ENCODE data around the gene LARP4B. TPM values are rescaled to one million over a fixed set of nuclear protein-coding genes. Genes with fewer than 3 reads are reported as not detected.
"Not testable (repeated sequence)": the region's sequence is repeated elsewhere in the genome, so short reads cannot be mapped to it uniquely, and the experiment has no call there.

The LARP4B gene
- polyA plus RNA-seq, 4 donors = 36.8 to 57.4 (median 48.5) TPM

DNA sequence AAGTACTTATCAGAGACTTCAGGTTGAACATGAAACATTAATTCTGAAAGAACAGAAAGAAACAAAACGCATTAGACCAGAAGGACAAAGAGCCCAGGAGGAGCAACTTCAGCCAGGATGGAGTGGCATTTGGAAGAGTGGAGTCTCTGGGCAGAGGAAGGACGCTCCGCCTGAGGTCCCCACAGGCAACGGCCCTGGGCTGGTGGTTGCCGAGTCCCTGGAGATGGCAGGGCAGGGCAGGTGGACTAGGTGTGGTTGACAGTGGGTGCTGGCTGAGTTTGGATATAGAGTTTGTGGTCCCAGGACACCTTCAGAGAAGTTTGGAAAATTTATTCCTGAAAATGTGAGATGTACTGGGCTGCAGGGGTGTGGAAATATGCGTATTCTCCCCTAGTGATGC, 27.4 kb upstream of the LARP4B start:
- DNase-seq (ENCODE audit: low read depth in 4 of 4, low spot score in 2 of 4) = no peak

DNA sequence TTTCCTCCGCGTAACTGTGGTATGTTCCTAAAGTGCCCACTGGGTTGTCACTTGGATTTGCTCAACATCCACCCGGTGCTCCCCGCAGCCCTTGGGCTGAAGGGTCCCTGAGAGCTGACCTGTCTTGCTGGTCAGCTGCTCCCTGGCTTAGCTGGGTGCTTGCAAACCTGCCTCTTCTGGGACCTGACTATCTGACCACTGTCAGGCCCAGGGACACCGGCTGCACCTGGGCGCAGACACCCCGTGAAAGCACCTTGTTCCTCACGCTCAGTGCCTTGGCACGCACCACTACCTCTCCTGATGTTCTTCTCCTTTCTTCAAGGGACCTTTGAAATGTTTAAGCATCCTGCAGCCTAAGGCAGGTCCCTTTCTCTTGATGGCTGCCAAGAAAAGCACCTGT, 26.6 kb upstream of the LARP4B start:
- no peak for DNase-seq (ENCODE audit: low read depth in 4 of 4, low spot score in 2 of 4)

DNA sequence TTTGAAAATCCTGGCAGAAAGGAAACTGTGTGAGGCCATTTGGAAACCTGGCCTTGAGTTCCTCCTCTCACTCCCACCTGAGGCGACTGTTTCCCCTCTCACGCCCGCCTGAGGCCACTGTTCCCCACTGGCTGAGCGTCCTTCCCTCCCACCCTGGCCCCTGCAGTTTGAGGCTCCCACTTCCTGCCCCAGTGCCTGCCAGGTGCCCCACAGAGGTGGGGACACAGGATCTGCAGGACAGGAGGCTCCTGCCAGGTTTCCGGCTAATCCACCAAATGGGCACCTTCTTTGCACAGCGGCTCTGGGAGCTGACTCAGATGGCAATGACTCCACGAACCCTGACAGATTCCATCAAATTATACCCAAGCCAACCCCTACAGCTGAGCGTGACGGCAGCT, 24.3 kb upstream of the LARP4B start:
- DNase-seq (ENCODE audit: low read depth in 4 of 4, low spot score in 2 of 4) = no peak

DNA sequence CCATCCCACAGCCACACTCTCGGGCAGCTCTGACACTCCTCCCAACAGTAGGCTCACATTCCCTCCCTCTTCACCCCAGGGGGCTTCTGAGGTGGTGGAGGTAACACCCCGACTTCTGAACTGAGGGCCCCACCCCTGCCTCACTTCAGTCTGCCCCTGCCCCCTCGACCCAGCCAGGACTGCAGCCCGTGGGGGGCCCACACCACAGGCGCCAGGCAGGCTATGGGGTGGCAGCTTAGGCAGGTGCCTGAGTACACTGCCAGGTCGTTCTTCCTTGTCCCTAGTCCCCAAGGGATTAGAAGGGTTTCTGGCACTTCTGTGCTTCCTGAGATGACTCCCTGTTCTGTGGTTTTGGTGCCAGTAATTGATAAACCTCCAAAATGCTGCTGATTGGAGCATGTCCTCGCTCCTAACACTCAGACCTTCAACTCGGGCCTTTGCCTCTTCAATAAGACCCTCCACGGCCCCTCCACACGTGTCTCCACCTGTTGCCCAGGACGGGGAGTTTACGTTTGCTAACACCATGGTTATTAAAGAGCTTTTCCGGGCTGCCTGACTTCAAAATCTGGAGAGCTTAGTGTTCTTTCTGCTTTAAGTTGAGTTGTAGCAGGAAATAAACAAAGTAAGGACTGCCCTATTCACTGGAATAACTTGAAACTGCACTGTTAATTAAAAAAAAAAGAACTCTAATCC, 23.8 kb upstream of the LARP4B start:
- no peak for DNase-seq (ENCODE audit: low read depth in 4 of 4, low spot score in 2 of 4)

DNA sequence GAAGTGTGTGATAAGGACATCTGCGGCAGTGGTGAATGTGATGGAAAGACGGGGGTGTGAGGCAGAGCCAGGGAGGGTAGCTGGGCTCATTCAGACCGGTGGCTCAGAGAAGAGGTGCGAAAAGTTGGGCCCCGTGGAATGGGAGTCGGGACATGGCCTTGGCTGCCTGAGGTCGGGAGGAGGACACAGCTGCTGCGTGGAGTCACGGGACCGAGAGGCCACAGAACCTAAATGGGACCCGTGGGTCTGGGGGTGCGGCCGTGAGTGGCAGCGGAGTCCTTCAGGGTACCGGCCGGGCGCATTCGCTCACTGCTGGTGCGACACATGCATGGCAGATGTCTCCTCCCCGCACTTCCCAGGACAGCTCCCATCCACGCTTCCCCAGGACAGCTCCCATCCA, 22.9 kb upstream of the LARP4B start:
- DNase-seq (ENCODE audit: low read depth in 4 of 4, low spot score in 2 of 4) = no peak

DNA sequence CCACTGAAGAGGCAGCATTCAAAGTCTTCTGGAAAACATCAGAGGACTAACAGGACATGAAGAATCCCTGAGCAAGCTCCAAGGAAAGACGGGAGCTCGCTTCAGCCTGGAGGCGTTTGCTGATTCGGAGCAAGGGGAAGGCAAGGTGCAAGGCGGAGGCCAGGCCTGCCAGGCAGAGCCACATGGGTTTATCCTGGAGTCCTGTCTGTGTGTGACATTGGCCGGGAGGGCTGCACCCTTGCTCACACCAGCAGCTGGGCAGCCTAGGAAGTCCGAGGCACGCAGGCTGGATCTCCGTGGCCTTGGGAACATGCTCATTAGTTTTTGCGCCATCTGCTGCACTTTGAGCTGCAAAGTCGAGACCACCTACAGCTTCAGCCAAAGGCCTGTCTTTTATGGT, 22.3 kb upstream of the LARP4B start:
- DNase-seq (ENCODE audit: low read depth in 4 of 4, low spot score in 2 of 4) = no peak

DNA sequence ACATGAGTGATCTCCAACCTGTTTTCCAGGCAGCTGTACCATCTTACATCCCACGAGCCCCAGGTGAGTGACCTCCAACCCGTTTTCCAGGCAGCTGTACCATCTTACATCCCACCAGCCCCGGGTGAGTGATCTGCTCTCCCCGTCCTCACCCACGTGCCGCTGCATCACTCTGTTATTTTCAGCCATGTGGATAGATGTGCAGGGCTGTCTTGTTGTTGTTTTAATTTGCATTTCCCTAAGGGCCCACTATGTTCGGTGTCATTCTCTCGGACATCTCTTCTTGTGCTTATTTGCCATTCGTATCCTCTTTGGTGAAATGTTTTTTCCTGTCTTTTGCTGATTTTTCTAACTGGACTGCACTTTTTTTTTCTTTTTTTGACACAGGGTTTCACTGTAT, 17.9 kb upstream of the LARP4B start:
- DNase-seq (ENCODE audit: low read depth in 4 of 4, low spot score in 2 of 4) = no peak

DNA sequence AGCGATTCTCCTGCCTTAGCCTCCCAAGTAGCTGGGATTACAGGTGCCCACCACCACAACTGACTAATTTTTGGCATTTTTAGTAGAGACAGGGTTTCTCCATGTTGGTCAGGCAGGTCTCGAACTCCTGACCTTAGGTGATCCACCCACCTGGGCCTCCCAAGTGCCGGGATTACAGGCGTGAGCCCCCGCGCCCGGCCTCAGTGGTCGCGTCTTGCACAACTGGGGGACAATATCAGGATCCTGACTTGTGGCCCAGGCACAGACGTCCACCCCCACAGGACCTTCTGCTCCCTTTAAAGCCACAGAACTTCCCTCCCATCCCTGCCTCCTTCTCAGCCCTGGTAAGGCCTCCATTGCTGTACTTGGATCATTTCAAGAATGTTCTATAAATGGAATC, 16.8 kb upstream of the LARP4B start:
- no peak for DNase-seq (ENCODE audit: low read depth in 4 of 4, low spot score in 2 of 4)

DNA sequence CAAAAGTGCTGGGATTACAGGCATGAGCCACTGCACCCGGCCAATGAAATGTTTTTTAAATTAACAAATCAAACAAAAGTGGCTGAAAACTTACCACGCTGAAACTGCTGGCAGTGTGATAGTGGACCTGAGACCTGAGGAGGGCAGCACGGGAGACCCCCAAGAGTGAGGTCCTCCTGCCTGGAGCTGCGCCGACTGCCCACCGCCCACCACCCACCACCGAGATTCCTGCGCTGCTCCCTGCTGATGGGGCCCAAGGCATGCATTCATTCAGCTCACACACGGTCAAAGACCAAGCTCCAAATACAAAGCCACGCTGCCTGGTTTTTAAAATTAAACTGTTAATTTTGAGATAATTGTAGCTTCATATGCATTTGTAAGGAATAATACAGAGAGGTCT, 16.4 kb upstream of the LARP4B start:
- DNase-seq (ENCODE audit: low read depth in 4 of 4, low spot score in 2 of 4) = no peak

DNA sequence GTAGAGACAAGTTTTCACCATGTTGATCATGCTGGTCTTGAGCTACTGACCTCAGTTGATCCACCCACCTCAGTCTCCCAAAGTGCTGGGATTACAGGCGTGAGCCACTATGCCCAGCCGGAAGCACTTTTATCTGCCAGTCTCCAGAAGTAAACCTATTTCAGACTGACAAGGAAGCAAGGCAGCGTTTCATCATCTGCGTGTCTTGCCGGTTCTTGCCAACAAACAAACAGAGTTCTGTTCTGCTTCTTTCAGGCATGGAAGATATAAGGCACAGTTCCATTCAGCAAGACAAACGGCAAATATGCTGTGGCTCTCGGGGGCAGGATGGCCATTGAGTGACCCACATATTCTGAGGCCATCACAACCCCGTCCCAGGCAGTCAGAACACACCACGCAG, 15.5 kb upstream of the LARP4B start:
- DNase-seq (ENCODE audit: low read depth in 4 of 4, low spot score in 2 of 4) = no peak

DNA sequence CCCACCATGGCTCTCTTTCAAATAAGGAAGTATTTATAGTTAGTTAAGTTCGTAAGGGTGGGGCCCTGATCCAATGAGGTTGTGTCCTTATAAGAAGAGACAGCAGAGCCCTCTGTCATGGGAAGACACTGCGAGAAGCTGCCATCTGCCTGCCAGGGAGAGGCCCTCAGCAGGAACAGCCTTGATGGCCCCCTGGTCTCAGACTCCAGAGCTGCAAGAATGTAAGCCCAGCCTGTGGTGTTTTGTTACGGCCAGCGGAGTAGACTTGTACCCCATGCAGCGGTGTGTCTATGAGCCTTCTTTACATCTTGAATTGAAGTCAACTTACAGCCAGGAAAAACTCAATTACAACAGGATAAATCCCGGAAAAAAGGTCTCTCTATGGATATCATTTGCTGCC, 14.3 kb upstream of the LARP4B start:
- DNase-seq (ENCODE audit: low read depth in 4 of 4, low spot score in 2 of 4) = no peak

DNA sequence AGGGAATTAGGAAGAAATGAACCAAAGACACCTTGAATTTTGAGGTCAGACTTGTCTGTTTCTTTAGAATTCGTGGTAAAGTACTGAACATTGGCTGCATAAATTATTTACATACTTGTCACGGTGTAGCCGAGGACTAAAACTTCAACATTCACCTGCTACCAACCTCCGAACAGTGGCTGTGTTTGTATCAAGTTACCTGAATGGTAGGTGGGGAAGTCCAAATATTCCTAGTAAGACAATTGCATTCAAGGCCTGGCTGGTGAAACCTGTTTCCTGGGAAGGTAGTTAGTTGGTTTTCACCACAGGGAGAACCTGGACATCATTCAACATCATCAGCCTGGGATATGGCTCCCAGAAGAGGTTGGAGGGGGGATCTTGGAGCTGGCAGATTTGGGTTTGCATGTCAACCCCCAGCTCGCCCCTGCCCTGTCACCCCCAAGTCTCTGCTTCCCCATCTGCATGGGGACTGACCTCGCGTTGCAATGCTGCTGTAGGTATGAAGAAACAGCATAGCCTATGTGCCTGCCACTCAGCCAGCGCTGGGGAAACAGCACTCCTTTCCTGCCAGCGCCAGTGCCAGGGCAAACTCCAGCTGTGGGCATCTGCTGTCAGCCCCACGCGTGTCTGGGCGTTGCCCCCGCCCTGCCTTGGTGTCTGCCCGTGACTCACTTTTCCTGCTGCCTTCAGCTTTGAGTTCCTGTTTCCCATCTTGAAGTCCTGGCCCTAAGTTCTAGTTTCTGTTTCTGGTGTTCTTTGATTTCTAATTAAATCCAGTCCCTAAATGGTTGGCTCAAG, 12.7 kb upstream of the LARP4B start:
- no peak for DNase-seq (ENCODE audit: low read depth in 4 of 4, low spot score in 2 of 4)

DNA sequence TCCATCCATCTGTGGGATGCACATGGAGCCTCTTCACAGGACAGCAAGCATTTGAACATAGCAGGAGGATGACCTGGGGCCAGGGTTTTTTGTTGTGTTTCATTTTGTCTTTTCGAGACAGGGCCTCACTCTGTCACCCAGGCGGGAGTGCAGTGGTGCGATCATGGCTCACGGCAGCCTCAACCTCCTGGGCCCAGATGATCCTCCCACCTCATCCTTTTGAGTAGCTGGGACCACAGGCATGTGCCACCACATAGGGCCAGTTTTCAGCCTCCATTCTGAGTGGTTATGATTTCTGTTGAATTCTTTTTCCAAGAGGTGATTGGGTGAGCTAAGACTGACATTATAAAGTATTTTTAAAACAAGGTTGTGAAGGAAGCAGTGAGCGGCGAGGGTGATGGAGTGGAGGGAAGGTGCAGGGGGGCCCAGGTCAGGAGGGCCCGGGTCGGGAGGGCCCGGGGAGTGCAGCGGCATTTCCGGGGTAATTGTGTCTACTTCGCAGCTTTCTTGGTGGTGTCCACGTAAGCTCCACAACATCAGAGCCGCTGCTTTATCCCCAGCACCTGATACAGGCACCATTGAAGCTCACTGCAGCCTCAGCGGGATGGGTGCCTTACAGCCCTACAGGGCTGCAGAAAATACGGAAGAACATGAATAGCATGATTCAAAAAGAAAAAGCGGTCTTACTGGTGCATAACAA, 12.0 kb upstream of the LARP4B start:
- no peak for DNase-seq (ENCODE audit: low read depth in 4 of 4, low spot score in 2 of 4)

DNA sequence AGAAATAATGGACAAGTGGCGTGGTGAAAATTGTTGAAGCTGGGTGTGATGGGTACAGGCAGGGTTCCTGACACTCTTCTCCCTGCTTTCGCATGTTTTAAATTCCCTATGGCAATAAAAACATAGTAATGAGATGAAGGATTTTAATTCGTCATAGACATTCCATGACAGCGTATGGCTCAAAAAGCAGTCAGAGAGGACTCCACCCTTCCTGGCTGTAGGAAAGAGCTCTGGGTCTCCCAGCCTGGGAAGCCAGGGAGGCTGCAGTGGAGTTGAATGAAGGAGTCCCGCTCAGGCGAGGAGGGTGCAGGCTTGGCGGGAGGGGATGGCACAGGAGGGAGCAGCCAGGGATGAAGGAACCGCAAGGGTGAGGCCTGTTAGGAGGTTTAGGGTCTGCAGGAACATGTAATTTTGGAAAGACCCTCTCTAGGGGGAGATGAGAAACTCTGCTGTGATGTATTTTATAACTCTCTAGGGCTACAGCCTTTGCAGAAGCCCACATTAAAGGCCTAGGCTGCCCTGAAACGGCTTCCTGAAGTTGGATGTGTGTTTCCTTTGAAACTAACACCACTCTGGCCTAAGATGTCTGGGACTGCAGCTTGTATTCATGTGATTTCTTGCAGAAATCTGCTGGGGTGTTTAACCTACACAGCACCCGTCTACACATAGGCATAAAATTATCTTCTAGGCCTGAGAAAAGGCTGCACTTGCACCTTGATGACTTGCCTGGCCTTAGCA, 7.6 kb upstream of the LARP4B start:
- DNase-seq (ENCODE audit: low read depth in 4 of 4, low spot score in 2 of 4) = no peak

DNA sequence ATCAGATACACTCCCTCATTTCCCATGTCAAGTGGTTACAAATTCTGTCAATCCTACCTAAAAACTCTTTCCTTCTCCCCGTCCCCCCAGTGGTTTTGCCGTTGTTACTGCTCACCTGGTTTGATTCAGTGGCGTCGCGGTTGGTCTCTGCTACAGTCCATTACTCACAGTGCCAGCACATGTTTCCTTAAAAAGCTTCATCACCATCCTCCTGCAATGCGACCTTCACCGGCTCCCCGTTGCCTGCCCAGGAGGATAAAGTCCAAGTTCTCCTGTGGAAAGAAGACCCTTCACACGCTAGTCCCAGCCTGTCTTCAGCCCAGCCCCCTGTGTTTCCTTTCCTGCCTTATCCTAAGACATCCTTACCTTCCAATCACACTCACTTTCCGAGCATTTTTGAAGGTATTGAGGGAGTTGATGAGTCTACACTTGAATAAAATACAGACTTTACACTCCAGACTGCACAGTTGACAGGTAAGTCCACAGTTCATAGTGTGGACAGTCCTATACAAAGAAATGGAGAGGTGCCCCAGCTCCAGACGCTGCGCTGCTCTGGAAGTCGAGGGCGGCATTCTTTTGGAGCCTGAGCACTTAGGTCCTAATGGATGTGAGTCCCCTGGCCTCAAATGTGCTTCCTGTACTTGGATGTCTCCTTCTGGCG, 3.4 kb upstream of the LARP4B start:
- DNase-seq (ENCODE audit: low read depth in 4 of 4, low spot score in 2 of 4) = no peak

DNA sequence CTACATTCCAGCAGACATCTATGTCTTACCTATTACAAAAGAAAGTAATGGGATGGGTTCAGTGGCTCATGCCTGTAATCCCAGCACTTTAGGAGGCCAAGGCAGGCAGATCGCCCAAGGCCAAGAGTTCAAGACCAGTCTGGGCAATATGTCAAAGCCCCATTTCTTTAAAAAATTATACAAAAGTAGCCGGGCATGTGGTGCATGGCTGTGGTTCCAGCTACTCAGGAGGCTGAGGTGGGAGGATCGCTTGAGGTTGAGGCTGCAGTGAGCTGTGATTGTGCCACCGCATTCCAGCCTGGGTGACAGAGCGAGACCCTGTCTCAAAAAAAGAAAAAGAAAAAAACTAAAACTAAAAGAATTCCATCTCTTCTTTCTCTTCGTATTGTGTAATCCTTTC, 2.7 kb upstream of the LARP4B start:
- not testable (repeated sequence) for DNase-seq (ENCODE audit: low read depth in 4 of 4, low spot score in 2 of 4)

DNA sequence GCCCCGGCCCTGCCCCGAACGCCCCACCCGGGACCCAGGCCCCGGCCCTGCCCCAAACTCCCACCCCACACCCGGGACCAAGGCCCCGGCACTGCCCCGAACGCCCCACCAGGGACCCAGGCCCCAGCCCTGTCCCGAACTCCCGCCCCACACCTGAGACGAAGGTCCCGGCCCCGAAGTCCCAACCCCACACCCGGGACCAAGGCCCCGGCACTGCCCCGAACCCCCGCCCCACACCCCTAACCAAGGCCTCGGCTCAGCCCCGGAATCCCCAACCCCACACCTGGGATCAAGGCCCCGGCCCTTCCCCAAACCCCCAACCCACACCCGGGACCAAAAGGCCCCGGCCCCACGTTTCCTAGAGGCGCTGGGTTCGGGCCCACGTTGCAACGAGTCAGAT, 1.1 kb upstream of the LARP4B start:
- DNase-seq (ENCODE audit: low read depth in 4 of 4, low spot score in 2 of 4) = no peak

DNA sequence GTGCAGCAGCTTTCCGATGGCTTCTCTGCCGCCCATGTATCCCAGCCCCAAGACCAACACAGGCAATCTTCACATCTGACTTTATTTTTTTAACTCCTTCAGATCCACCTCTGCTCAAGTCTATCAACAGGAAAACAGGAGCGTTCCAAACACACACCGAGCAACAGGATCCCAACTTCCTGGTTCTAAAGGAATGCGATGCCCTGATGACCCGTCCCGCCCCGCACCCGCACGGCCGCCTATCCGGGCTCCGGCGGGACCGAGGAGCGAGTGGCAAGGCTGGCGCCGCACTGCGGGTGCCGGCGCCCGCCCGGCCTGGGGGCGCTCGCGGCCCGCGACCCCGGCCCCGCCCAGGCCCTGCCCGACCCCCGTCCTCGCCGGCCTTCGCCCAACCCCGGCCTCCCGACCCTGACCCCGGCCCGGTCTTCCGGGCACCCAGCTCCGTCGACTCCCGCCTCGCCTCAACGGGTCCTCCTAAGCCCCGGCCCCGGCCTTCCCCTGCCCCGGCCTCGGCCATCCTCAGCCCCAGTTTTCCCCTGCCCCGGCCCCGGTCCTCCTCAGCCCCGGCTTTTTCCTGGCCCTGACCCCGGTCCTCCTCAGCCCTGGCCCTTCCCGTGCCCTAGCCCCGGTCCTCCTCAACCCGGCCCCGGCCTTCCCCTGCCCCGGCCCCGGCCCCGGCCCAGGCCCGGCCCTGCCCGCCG, 730 bp downstream of the LARP4B start:
- no peak for DNase-seq (ENCODE audit: low read depth in 4 of 4, low spot score in 2 of 4)

DNA sequence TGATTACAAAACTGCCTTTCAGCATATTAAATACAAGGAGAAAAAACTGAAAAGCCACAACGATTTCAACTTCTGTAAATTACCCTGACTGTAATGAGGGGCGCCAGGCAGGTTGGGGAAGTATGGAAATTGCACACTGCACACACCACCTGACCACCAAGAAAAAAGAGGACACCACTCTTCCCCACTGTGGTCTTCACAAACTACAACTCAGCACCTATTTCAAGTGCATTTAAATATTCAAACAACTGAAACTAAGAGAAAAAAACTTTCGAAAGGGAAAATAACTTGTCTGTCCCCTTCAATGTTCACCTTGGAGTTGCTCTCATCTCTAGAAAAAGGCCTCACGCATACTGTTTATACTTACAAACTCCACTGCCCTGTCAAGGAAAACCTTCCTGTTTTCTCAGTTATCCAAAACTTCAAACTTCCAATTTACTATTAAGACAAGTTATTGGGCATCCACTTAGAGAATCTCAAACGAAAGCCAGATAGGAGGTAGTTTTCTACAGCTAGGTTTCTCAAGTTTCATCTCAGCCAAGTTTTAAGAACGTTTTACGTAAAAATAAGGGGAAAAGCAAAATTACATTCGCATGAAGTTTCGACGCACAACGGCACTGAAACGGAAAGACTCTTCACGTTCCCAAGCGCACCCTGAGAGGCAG, 1.4 kb downstream of the LARP4B start:
- no peak for DNase-seq (ENCODE audit: low read depth in 4 of 4, low spot score in 2 of 4)
